Measurements from ENCODE around the gene ZNF709. TPM values are rescaled to one million over a fixed set of nuclear protein-coding genes. Genes with fewer than 3 reads are reported as not detected.

ZNF709 gene
- total RNA-seq, 1 donor from 2014 or later: 2.8 TPM

GRCh38 chr19:12411893-12412292, 72.7 kb downstream of the ZNF709 start:
- Mint-ChIP-seq H3K27me3 (ENCODE audit: low read depth, unreplicated experiment) (peaks cover 7% of the 10 kb centered on the region), H3K4me1 (ENCODE audit: low read depth, unreplicated experiment) (no peaks in the 10 kb centered on the region), H3K27ac (ENCODE audit: unreplicated experiment) (no peak overlapping the region), H3K36me3 (ENCODE audit: low read depth, unreplicated experiment) (peaks cover 6% of the 10 kb centered on the region), H3K4me3 (ENCODE audit: unreplicated experiment) (no peak overlapping the region), H3K9me3 (ENCODE audit: unreplicated experiment) (peaks cover 30% of the 10 kb centered on the region)
- Histone ChIP-seq H3K4me1 (ENCODE audit: insufficient read depth, low read length) (no peaks in the 10 kb centered on the region), H3K27me3 (ENCODE audit: insufficient read depth, low read length) (no peaks in the 10 kb centered on the region), H3K4me3 (ENCODE audit: insufficient read depth, low read depth, low read length) (no peak overlapping the region), H3K27ac (ENCODE audit: low read depth, low read length) (no peak overlapping the region), H2AFZ (ENCODE audit: low read depth, low read length) (no peak overlapping the region), H3K36me3 (ENCODE audit: insufficient read depth, low read length) (peaks cover 2% of the 10 kb centered on the region), H4K20me1 (ENCODE audit: insufficient read depth, low read length) (no peaks in the 10 kb centered on the region), H3K79me2 (ENCODE audit: insufficient read depth, low read length) (no peaks in the 10 kb centered on the region), H3K9ac (ENCODE audit: low read length) (no peak overlapping the region), H3K4me2 (ENCODE audit: low read length) (no peak overlapping the region), H3K9me3 (ENCODE audit: insufficient read depth, low read depth, low read length) (peaks cover 6% of the 10 kb centered on the region)
- DNase-seq (ENCODE audit: low read depth) (no peak), FAIRE-seq (no peak)
- TF ChIP-seq CTCF (IDR thresholded peaks at IDR 0.05; ENCODE audit: insufficient read depth, low read depth, low read length) (no peak), EZH2 (IDR thresholded peaks at IDR 0.05; ENCODE audit: insufficient read depth, low read length) (no peak)

Other genes starting within 250 kb of the ZNF709 start
- gene ZNF44, start 189.9 kb downstream of the ZNF709 start, total RNA-seq: 0.09 TPM in 1 of 2 replicates, not detected in the other
- not detected in 2 replicates for gene ZNF563, start 151.2 kb downstream of the ZNF709 start, total RNA-seq
- 0.38 and 0.95 TPM in 2 replicates for gene ZNF442, start 119.1 kb downstream of the ZNF709 start, total RNA-seq
- 1.7 and 3.2 TPM in 2 replicates for gene ZNF799, start 83.5 kb downstream of the ZNF709 start, total RNA-seq
- 2.5 and 4.3 TPM in 2 replicates for gene ZNF443, start 43.8 kb downstream of the ZNF709 start, total RNA-seq
- gene ZNF564, start 66.7 kb upstream of the ZNF709 start, total RNA-seq: 9.7 and 11.5 TPM in 2 replicates
- 8.2 and 12.5 TPM in 2 replicates for gene ZNF490, start 126.0 kb upstream of the ZNF709 start, total RNA-seq
- 23.2 and 29.6 TPM in 2 replicates for gene ZNF791, start 126.1 kb upstream of the ZNF709 start, total RNA-seq
- 105 and 129 TPM in 2 replicates for gene MAN2B1, start 181.9 kb upstream of the ZNF709 start, total RNA-seq
- gene WDR83, start 182.0 kb upstream of the ZNF709 start, total RNA-seq: 10.0 and 13.3 TPM in 2 replicates
- 43.4 and 47.6 TPM in 2 replicates for gene DHPS, start 197.1 kb upstream of the ZNF709 start, total RNA-seq
- gene GNG14, start 203.2 kb upstream of the ZNF709 start, total RNA-seq: not detected in 2 replicates
- 9.9 and 11.6 TPM in 2 replicates for gene FBXW9, start 211.8 kb upstream of the ZNF709 start, total RNA-seq
- 69.8 and 76.3 TPM in 2 replicates for gene TNPO2, start 239.1 kb upstream of the ZNF709 start, total RNA-seq
- 172 and 178 TPM in 2 replicates for gene TRIR, start 249.9 kb upstream of the ZNF709 start, total RNA-seq

Measured in astrocyte (in vitro differentiated cells and primary cell).